ENCODE data around the gene COG2. TPM values are rescaled to one million over a fixed set of nuclear protein-coding genes. Genes with fewer than 3 reads are reported as not detected.

Gene COG2
- total RNA-seq, 1 experiment from 2014 or later = 46.9 TPM

- H3K27me3 ChIP-seq (replicated peaks; ENCODE audit: control insufficient read depth, insufficient read depth, low read length) = no peaks in the 10 kb centered on the region
- Mint-ChIP-seq H3K9me3 (ENCODE audit: unreplicated experiment) (no peaks in the 10 kb centered on the region), H3K27me3 (ENCODE audit: insufficient read depth, unreplicated experiment) (no peaks in the 10 kb centered on the region), H3K4me1 (ENCODE audit: low read depth, unreplicated experiment) (peaks cover 12% of the 10 kb centered on the region), H3K4me3 (ENCODE audit: unreplicated experiment) (no peak overlapping the region), H3K36me3 (ENCODE audit: insufficient read depth, unreplicated experiment) (peaks cover 64% of the 10 kb centered on the region), H3K27ac (ENCODE audit: unreplicated experiment) (no peak overlapping the region)
- H3K9me3 ChIP-seq = no peaks in the 10 kb centered on the region
- BruUV-seq (replicated peaks) = no TSS peak
- ChIA-PET CTCF (no interaction called here), POLR2A (no interaction called here)
- no peak for DNase-seq
- peaks cover 5% of the 10 kb centered on the region for H3K36me3 ChIP-seq (ENCODE audit: control insufficient read depth, insufficient read depth, low read length)
- H3K4me1 ChIP-seq = no peaks in the 10 kb centered on the region
- intact Hi-C loops (cut with micrococcal nuclease; ENCODE audit: unreplicated experiment) = no loop called here
- no peak overlapping the region for H3K4me3 ChIP-seq (ENCODE audit: low read depth, low read length)
- TF ChIP-seq CTCF (IDR thresholded peaks at IDR 0.05; ENCODE audit: insufficient read depth in 1 of 2, low read depth in 1 of 2, low read length in 1 of 2, severe bottlenecking in 1 of 2, unreplicated experiment in 1 of 2) = no peak
These were observed 42.7 kb downstream of the COG2 start for GRCh38 chr1:230684998-230685397.

DNA sequence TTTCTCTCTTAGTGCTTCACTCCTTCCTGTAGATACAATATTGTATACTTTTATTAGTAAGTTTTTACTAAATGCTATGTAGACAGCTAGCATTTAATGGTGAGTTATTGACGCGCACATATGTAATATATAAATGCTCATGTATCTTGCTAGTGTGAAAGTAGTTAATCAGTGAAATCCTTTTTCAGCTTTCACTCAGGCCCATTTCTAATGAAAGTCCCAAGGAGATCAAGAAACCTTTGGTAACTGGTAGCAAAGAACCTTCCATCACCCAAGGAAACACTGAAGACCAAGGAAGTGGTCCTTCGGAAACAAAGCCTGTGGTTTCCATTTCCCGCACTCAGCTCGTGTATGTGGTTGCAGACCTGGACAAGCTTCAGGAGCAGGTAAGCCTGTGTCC, 44.5 kb downstream of the COG2 start:
- Histone ChIP-seq H3K36me3 (ENCODE audit: control insufficient read depth, insufficient read depth, low read length) (peaks cover 7% of the 10 kb centered on the region), H3K9me3 (no peaks in the 10 kb centered on the region), H3K4me1 (no peaks in the 10 kb centered on the region), H3K27me3 (replicated peaks; ENCODE audit: control insufficient read depth, insufficient read depth, low read length) (no peaks in the 10 kb centered on the region), H3K4me3 (ENCODE audit: low read depth, low read length) (no peak overlapping the region)
- H3K9me3 Mint-ChIP-seq (ENCODE audit: unreplicated experiment) = no peaks in the 10 kb centered on the region
- H3K4me1 Mint-ChIP-seq (ENCODE audit: low read depth, unreplicated experiment) = peaks cover 12% of the 10 kb centered on the region
- no peak for TF ChIP-seq CTCF (IDR thresholded peaks at IDR 0.05; ENCODE audit: insufficient read depth in 1 of 2, low read depth in 1 of 2, low read length in 1 of 2, severe bottlenecking in 1 of 2, unreplicated experiment in 1 of 2)
- no peak for DNase-seq
- H3K4me3 Mint-ChIP-seq (ENCODE audit: unreplicated experiment) = no peak overlapping the region
- H3K36me3 Mint-ChIP-seq (ENCODE audit: insufficient read depth, unreplicated experiment) = peaks cover 75% of the 10 kb centered on the region
- BruUV-seq (replicated peaks) = no TSS peak
- POLR2A ChIA-PET = no interaction called here
- intact Hi-C loops (cut with micrococcal nuclease; ENCODE audit: unreplicated experiment) = no loop called here
- H3K27me3 Mint-ChIP-seq (ENCODE audit: insufficient read depth, unreplicated experiment) = no peaks in the 10 kb centered on the region
- CTCF ChIA-PET = no interaction called here
- H3K27ac Mint-ChIP-seq (ENCODE audit: unreplicated experiment) = no peak overlapping the region

GRCh38 chr1:230690101-230690500, 47.8 kb downstream of the COG2 start:
- Histone ChIP-seq H3K4me3 (ENCODE audit: low read depth, low read length) (no peak overlapping the region), H3K36me3 (ENCODE audit: control insufficient read depth, insufficient read depth, low read length) (peaks cover 7% of the 10 kb centered on the region), H3K27me3 (replicated peaks; ENCODE audit: control insufficient read depth, insufficient read depth, low read length) (no peaks in the 10 kb centered on the region), H3K9me3 (no peaks in the 10 kb centered on the region), H3K4me1 (no peaks in the 10 kb centered on the region)
- TF ChIP-seq CTCF (IDR thresholded peaks at IDR 0.05; ENCODE audit: insufficient read depth in 1 of 2, low read depth in 1 of 2, low read length in 1 of 2, severe bottlenecking in 1 of 2, unreplicated experiment in 1 of 2) = no peak
- CTCF ChIA-PET = no interaction called here
- no peak for DNase-seq
- no TSS peak for BruUV-seq (replicated peaks)
- intact Hi-C loops (cut with micrococcal nuclease; ENCODE audit: unreplicated experiment) = no loop called here
- Mint-ChIP-seq H3K4me3 (ENCODE audit: unreplicated experiment) (no peak overlapping the region), H3K4me1 (ENCODE audit: low read depth, unreplicated experiment) (no peaks in the 10 kb centered on the region), H3K36me3 (ENCODE audit: insufficient read depth, unreplicated experiment) (peaks cover 68% of the 10 kb centered on the region), H3K27me3 (ENCODE audit: insufficient read depth, unreplicated experiment) (no peaks in the 10 kb centered on the region), H3K9me3 (ENCODE audit: unreplicated experiment) (no peaks in the 10 kb centered on the region), H3K27ac (ENCODE audit: unreplicated experiment) (no peak overlapping the region)
- POLR2A ChIA-PET = no interaction called here

All from Caco-2 (cell line).